Upper lobe of left lung (tissue), 6 donors: ENCODE results near the gene MATCAP1. TPM values are rescaled to one million over a fixed set of nuclear protein-coding genes. Genes with fewer than 3 reads are reported as not detected.
A peak's percentile ranks its signal among the peaks of the same experiment; 100 is the strongest.

ENCODE experiments used
- ATAC-seq, 2 donors: fragments of 200-7000 bp; cut with Tn5 transposase; one replicate each; pipeline ENCODE4 v1.9.1; 2022; ENCODE audit warnings: mild to moderate bottlenecking in 2 of 2, moderate library complexity in 2 of 2; ENCODE audit not compliant: low FRiP score in 2 of 2
- DNase-seq, 2 donors: peaks; one replicate each; pipeline ENCODE4 v3.0.0-alpha.2; 2019 to 2020
- H3K27ac ChIP-seq, 4 donors: fragments of 200-600 bp; sonication (generic); one replicate each; pipeline ENCODE4 v1.5.1; 2016 to 2019
- H3K27me3 ChIP-seq, 4 donors: fragments of 200-600 bp; sonication (generic); one replicate each; pipeline ENCODE4 v1.5.1; 2017 to 2019
- H3K36me3 ChIP-seq, 4 donors: fragments of 200-600 bp; sonication (generic); one replicate each; pipeline ENCODE4 v1.5.1; 2016 to 2019
- H3K4me1 ChIP-seq, 4 donors: fragments of 200-600 bp; sonication (generic); one replicate each; pipeline ENCODE4 v1.5.1; 2018 to 2019
- H3K4me3 ChIP-seq, 4 donors: fragments of 200-600 bp; sonication (generic); one replicate each; pipeline ENCODE4 v1.5.1; 2017 to 2019; ENCODE audit warnings: mild to moderate bottlenecking in 2 of 4, moderate library complexity in 1 of 4
- H3K9me3 ChIP-seq, 4 donors: fragments of 200-600 bp; sonication (generic); one replicate each; pipeline ENCODE4 v1.5.1; 2018 to 2019
- EP300 ChIP-seq, 4 donors: sonication (generic); formaldehyde crosslinking; IDR thresholded peaks; one replicate each; pipeline ENCODE4 v1.5.1; 2017; ENCODE audit warnings: antibody characterized with exemption in 4 of 4, control low read depth in 2 of 4
- POLR2A ChIP-seq, 4 donors: fragments of 450-650 bp; IDR thresholded peaks; one replicate each; pipeline ENCODE4 v1.5.1; 2016 to 2017; ENCODE audit warnings: antibody characterized with exemption in 4 of 4, mild to moderate bottlenecking in 2 of 4
- POLR2AphosphoS5 ChIP-seq, 2 donors: sonication (generic); formaldehyde crosslinking; IDR thresholded peaks; one replicate each; pipeline ENCODE4 v1.5.1; 2017; ENCODE audit warnings: antibody characterized with exemption in 2 of 2
- WGBS, 2 donors: methylation state at CpG; one replicate each; pipeline ENCODE4 v1.1.5; 2017 to 2018; 5-methylcytosine and 5-hydroxymethylcytosine counted together
- total RNA-seq, 6 donors: library from RNA; depleted of rRNA in 4 of 6; stranded (reverse); fragments of >200 nt in 4 of 6; gene quantifications; one replicate each; pipeline versions ENCODE4 v1.1.0 to v1.2.1, GENCODE V29; 2016 to 2021
- TF ChIP-seq, protein P1 (sequence below), 6 experiments: fragments of 450-650 bp in 4 of 6; fragments of 200-600 bp in 2 of 6; sonication (generic) in 2 of 6; IDR thresholded peaks; one replicate each; pipeline ENCODE4 v1.5.1; 2016 to 2019; ENCODE audit warnings: antibody characterized with exemption in 6 of 6
- donor health status: DM: no; HTN: no; CAD: no; lungs with moderate emphysema.
- donor health status: DM: no; HTN: yes; CAD: no; lungs with severe emphysema.

The MATCAP1 gene
- total RNA-seq, 6 donors from 2014 or later = 9.1 to 147 (median 31.1) TPM

GRCh38 chr16:67167588-67167987, 16.2 kb downstream of the MATCAP1 start:
- peaks cover 47 to 69% (median 66%) of the 10 kb centered on the region in 4 donors for H3K4me1 ChIP-seq
- H3K27ac ChIP-seq = no peak overlapping the region
- DNase-seq = peak in 1 of 2 donors; percentile 59
- H3K9me3 ChIP-seq = no peaks in the 10 kb centered on the region
- no peak overlapping the region for H3K4me3 ChIP-seq
- no peaks in the 10 kb centered on the region for H3K36me3 ChIP-seq
- WGBS, 2 donors = 78 to 95% methylated on average over 5 to 7 of the region's 7 CpGs
- TF ChIP-seq, protein P1, sequence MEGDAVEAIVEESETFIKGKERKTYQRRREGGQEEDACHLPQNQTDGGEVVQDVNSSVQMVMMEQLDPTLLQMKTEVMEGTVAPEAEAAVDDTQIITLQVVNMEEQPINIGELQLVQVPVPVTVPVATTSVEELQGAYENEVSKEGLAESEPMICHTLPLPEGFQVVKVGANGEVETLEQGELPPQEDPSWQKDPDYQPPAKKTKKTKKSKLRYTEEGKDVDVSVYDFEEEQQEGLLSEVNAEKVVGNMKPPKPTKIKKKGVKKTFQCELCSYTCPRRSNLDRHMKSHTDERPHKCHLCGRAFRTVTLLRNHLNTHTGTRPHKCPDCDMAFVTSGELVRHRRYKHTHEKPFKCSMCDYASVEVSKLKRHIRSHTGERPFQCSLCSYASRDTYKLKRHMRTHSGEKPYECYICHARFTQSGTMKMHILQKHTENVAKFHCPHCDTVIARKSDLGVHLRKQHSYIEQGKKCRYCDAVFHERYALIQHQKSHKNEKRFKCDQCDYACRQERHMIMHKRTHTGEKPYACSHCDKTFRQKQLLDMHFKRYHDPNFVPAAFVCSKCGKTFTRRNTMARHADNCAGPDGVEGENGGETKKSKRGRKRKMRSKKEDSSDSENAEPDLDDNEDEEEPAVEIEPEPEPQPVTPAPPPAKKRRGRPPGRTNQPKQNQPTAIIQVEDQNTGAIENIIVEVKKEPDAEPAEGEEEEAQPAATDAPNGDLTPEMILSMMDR (IDR thresholded peaks at IDR 0.05) = no peak
- no peak for TF ChIP-seq EP300 (IDR thresholded peaks at IDR 0.05)
- TF ChIP-seq POLR2A (IDR thresholded peaks at IDR 0.05) = no peak
- no peak for TF ChIP-seq POLR2AphosphoS5 (IDR thresholded peaks at IDR 0.05)
- peaks cover 0 to 33% (median 10%) of the 10 kb centered on the region in 4 donors for H3K27me3 ChIP-seq
- ATAC-seq = no peak

GRCh38 chr16:67166598-67167168, 17.1 kb downstream of the MATCAP1 start:
- ATAC-seq = no peak
- no peaks in the 10 kb centered on the region for H3K36me3 ChIP-seq
- no peak overlapping the region for H3K27ac ChIP-seq
- no peak for DNase-seq
- H3K9me3 ChIP-seq = no peaks in the 10 kb centered on the region
- 90 to 96% methylated on average over 3 to 5 of the region's 5 CpGs for WGBS, 2 donors
- H3K4me1 ChIP-seq = peaks cover 55 to 69% (median 64%) of the 10 kb centered on the region in 4 donors
- H3K4me3 ChIP-seq = no peak overlapping the region
- H3K27me3 ChIP-seq = peaks cover 0 to 34% (median 10%) of the 10 kb centered on the region in 4 donors
- TF ChIP-seq EP300 (IDR thresholded peaks at IDR 0.05) (no peak), POLR2A (IDR thresholded peaks at IDR 0.05) (no peak), POLR2AphosphoS5 (IDR thresholded peaks at IDR 0.05) (no peak)
- TF ChIP-seq, protein P1 (IDR thresholded peaks at IDR 0.05) = no peak

DNA sequence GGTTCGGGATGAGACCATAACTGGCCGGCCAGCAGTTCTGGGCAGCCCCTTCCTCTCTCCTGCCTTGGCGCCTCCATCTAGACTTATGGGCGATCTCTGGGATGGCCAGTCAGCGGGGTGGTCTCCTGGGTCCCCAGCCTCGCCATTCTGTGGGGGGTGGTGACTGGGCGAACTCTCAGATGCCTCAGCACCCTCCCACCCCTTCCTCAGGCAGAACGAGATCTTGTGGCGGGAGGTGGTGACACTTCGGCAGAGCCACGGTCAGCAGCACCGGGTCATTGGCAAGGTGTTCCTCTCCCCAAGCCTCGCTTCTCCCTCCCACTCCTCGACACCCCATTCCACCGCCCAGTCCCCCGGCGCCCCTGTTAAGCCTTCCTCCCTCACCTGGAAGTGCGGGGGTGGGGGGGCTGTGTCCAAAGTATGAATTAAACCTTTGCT, 17.6 kb downstream of the MATCAP1 start:
- no peak for TF ChIP-seq EP300 (IDR thresholded peaks at IDR 0.05)
- no peak for TF ChIP-seq POLR2AphosphoS5 (IDR thresholded peaks at IDR 0.05)
- TF ChIP-seq, protein P1 (IDR thresholded peaks at IDR 0.05) = no peak
- TF ChIP-seq POLR2A (IDR thresholded peaks at IDR 0.05) = no peak
- ATAC-seq (no peak), DNase-seq (no peak)
- Histone ChIP-seq H3K9me3 (no peaks in the 10 kb centered on the region), H3K27me3 (peaks cover 0 to 34% (median 10%) of the 10 kb centered on the region in 4 donors), H3K4me1 (peaks cover 57 to 69% (median 64%) of the 10 kb centered on the region in 4 donors), H3K27ac (no peak overlapping the region), H3K4me3 (no peak overlapping the region), H3K36me3 (no peaks in the 10 kb centered on the region)
- 36 to 47% methylated on average over 15 to 18 of the region's 18 CpGs for WGBS, 2 donors

GRCh38 chr16:67165121-67166078, 18.4 kb downstream of the MATCAP1 start:
- DNase-seq (peak in 1 of 2 donors; percentile 87), ATAC-seq (no peak)
- Histone ChIP-seq H3K27me3 (peaks cover 0 to 32% (median 10%) of the 10 kb centered on the region in 4 donors), H3K36me3 (no peaks in the 10 kb centered on the region), H3K4me1 (peaks cover 54 to 69% (median 64%) of the 10 kb centered on the region in 4 donors), H3K9me3 (no peaks in the 10 kb centered on the region), H3K27ac (peak overlapping the region in 2 of 4 donors; percentile 53 to 54), H3K4me3 (peak overlapping the region in 3 of 4 donors; percentile 22 to 45 (median 42))
- WGBS, 2 donors = 24 to 25% methylated on average over 6 to 68 of the region's 85 CpGs
- TF ChIP-seq, protein P1 (IDR thresholded peaks at IDR 0.05) = no peak
- TF ChIP-seq EP300 (IDR thresholded peaks at IDR 0.05) (no peak), POLR2AphosphoS5 (IDR thresholded peaks at IDR 0.05) (no peak), POLR2A (IDR thresholded peaks at IDR 0.05) (no peak)
